GM19324 (cell line): ENCODE data around the gene AGO3.
"Not testable (repeated sequence)": the region's sequence is repeated elsewhere in the genome, so short reads cannot be mapped to it uniquely, and the experiment has no call there.

Experiments
- ATAC-seq: cut with Tn5 transposase; IDR thresholded peaks from one replicate; pipeline ENCODE4 v1.9.1; 2021; ENCODE audit warnings: mild to moderate bottlenecking, moderate library complexity; ENCODE audit not compliant: unreplicated experiment, low FRiP score

The AGO3 gene

GRCh38 chr1:35988237-35988636 lies 57.3 kb downstream of the AGO3 start:
- no peak for ATAC-seq

GRCh38 chr1:36006941-36007500 lies 76.1 kb downstream of the AGO3 start:
- ATAC-seq: no peak

- ATAC-seq: no peak
These were observed 76.8 kb downstream of the AGO3 start for GRCh38 chr1:36007741-36008140.

DNA sequence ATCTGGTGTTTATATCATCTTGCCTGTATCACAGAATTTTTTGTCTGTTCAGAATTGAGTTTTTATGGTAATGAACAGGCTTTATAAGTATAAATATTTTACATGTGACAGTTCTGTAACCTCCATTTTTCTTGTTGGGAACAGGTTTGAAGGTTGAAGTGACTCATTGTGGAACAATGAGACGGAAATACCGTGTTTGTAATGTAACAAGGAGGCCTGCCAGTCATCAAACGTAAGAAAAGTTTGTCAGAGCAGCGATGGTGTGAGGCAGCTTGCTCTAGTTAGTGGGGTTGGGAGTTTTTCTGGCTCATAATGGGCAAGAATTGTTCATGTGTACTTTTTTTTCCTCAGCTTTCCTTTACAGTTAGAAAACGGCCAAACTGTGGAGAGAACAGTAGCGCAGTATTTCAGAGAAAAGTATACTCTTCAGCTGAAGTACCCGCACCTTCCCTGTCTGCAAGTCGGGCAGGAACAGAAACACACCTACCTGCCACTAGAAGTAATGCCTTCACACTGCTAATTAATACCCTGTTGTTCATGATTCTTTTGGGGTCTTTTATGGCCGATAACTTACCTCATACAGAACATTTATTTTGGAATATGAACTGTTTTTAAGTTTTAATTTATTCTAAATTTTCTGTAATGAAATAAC lies 77.8 kb downstream of the AGO3 start:
- no peak for ATAC-seq

GRCh38 chr1:36014722-36015220 lies 83.9 kb downstream of the AGO3 start:
- no peak for ATAC-seq

GRCh38 chr1:36016686-36017085 lies 85.8 kb downstream of the AGO3 start:
- no peak for ATAC-seq

DNA sequence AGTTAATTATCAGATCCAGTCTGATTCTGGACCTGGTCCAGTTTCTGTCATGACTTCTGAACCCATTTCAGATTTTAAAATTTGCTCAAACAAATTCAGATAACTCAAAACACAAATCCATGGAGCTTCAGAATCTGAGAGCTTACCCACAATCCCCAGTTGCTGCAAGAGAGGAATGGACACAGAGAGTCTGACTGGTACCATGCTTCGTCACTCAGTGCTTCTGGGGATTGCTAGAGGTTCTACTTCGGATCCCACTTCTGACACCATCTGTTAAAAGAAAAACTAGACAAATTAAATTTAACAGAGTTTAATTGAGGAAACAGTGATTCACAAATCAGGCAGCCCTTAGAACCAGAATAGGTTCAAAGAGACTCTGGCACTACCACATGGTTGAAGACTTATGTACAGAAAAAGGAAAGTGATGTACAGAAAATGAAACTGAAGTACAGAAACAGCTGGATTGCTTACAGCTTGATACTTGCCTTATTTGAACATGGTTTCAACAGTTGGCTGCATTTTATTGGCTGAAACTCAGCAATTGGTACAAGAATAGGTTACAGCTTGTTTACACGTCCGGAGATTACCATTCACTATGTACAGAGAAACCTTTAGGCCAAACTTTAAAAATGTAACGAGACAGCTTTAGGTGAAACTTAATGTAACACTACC lies 92.3 kb downstream of the AGO3 start:
- ATAC-seq: no peak

- not testable (repeated sequence) for ATAC-seq
These were observed 93.1 kb downstream of the AGO3 start for GRCh38 chr1:36024024-36024423.

DNA sequence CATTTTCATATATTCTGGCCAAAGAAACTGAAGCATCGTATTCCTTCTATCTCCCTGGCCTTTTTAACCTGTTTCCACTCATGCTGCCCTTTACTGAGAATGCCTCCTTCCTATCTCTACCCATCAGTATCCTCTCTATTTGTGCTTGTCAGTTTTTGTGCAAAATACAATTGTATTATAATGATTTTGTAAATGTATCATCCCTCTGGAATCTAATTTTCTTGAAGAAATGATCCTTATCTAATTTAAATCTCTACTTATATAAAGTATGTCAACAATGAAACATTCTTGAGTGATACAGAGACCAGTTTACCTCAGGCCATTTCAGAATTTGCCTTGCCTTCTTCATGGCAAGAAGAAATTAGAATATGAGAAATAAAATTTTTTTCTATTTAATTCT lies 93.9 kb downstream of the AGO3 start:
- no peak for ATAC-seq

DNA sequence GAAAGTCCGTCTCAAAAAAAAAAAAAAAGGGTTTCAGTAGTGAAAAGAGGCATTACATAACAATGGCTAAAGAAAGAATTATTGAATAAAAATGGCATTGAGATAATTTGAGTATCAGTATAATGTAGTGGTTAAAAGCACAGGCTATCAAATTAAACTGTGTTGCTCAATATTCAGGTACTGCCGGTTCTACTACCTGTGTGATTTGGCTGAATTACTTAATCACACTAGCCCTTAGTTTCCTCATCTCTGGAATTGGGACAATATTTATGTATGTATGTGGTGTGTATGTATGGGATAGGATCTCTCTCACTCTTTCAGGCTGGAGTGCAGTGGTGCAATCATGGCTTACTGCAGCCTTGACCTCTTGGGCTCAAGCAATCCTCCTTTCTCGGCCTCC lies 96.9 kb downstream of the AGO3 start:
- no peak for ATAC-seq

DNA sequence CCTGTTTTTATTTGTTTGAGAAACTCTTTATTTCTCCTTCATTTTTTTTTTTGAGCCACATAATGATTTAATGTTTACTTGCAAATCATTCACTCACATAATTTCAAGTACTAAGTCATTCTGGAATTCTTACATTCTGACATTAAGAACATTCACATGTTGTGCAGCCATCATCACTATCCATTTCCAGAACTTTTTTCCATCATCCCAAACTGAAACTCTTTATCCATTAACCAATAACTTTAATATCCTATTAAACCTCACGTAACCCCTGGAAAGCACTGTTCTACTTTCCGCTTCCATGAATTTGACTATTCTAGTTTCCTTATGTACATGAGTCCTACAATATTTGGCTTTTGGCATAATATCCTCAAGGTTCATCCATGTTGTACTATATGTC lies 100.5 kb downstream of the AGO3 start:
- ATAC-seq: no peak

GRCh38 chr1:36034692-36035091 lies 103.8 kb downstream of the AGO3 start:
- ATAC-seq: no peak

- no peak for ATAC-seq
These were observed 104.2 kb downstream of the AGO3 start for GRCh38 chr1:36035154-36035553.

DNA sequence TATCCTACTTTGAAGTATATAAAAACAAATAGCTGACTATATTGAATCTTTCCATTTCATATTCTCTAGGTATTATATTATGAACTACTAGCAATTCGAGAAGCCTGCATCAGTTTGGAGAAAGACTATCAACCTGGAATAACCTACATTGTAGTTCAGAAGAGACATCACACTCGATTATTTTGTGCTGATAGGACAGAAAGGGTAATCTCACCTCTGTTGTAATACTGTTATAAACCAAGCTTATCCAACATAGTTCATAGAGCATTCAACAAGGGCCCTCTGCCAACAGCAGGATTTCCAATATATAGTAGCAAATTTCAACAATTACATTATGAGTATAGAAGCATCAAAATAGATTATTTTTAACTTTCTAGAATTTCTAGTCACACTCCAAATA lies 109.3 kb downstream of the AGO3 start:
- ATAC-seq: no peak

DNA sequence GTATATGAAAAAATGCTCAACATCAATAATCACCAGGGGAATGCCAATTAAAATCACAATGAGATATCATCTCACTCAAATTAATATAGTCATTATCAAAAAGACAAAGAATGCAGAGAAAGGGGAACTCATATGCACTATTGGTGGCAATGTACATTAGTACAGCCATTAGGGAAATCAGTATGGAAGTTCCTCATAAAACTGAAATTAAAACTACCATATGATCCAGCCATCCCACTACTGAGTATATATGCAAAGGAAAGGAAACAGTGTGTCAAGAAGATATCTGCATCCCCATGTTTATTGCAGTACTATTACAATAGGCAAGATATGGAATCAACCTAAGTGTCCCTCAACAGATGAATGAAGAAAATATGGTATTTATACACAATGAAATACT lies 120.9 kb downstream of the AGO3 start:
- ATAC-seq: no peak

DNA sequence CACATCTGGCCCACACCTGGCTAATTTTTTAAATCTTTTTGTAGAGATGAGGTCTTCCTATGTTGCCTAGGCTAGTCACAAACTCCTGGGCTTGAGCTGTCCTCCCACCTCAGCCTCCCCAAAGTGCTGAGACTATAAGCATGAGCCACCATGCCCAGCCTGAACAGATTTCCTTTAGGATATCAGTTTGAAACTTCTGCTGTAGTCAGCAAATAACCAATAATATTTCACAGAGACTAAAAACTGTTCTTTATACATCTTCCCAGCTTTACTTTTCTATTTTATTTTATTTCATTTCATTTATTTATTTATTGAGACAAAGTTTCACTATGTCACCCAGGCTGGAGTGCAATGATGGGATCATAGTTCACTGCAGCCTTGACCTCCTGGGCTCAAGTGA lies 123.1 kb downstream of the AGO3 start:
- ATAC-seq: no peak

- ATAC-seq: no peak
These were observed 124.8 kb downstream of the AGO3 start for GRCh38 chr1:36055706-36056105.

- no peak for ATAC-seq
These were observed 131.4 kb downstream of the AGO3 start for GRCh38 chr1:36062315-36062714.

DNA sequence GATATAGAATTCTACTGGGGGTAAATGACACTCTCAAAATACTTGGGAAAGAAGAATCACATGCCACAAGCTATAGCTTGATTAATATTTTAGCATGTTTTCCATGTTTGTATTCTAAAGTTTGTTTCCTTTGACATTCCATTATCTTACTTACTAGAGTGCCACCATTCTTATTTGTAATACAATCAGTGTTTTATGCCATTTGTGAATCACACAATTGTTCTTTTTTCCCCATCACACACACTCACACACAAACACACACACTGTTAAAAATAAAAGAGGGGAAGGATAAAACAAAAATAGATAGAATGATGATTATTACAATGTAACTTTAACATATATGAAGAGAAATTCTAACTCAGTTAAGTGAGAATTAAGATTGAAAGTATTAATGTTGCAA lies 137.0 kb downstream of the AGO3 start:
- ATAC-seq: no peak

- ATAC-seq: no peak
These were observed 138.0 kb downstream of the AGO3 start for GRCh38 chr1:36068866-36069265.

DNA sequence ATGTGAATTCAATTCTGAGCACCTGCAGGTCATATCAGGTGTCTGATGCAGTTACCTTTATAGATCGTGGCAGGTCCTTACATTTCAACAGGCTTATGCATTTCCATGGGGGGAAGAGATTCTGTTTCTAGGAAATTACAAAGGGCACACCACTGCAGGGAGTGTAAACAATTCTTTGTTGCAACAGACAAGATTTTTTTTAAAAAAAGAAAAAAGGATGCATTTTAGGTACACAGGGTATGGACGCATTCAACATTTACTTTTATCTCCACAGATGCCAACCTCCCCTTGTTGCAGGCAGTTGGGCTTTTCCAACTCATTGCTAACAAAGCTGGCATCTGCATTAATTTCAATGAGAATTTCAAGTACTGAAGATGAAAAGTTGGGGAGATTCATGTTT lies 139.4 kb downstream of the AGO3 start:
- ATAC-seq: no peak

- no peak for ATAC-seq
These were observed 146.2 kb downstream of the AGO3 start for GRCh38 chr1:36076979-36077573.
